HG02763 (cell line): ENCODE measurements around the gene TFEB.

ENCODE experiments used
- ATAC-seq: cut with Tn5 transposase; IDR thresholded peaks from one replicate; pipeline ENCODE4 v1.9.1; 2021; ENCODE audit warnings: mild to moderate bottlenecking, moderate library complexity; ENCODE audit not compliant: unreplicated experiment

The TFEB gene

DNA sequence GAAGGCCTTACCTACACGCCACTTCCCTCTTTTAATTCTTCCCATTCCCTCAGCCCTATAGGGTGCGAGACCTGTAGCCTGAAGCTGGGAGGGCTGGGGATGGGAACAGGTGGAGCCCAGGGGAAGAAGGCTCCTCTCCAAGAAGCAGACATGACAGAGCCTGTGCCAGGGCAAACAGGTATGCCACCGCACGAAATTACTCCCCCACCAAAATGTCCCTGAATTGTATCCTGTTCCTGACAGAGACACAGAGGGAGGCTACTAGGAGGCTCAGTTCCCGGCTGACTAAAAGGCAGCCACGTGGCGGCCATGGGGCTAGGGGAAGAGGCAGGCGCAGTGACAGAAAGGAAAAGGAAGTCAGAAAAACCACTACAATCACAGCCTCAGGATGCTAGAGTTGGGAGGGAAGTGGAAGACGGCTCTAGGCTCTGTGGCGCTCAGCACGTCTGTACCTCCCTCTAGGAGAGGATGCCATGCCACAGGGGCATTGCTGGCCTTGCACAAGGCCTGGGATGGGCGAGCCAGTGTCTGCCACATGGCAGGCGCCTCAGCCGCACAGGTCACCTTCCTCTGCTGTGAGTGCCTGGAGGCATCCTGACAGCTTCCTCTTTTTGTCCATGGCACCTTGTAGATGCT is 27.7 kb downstream of the TFEB start:
- ATAC-seq: no peak

DNA sequence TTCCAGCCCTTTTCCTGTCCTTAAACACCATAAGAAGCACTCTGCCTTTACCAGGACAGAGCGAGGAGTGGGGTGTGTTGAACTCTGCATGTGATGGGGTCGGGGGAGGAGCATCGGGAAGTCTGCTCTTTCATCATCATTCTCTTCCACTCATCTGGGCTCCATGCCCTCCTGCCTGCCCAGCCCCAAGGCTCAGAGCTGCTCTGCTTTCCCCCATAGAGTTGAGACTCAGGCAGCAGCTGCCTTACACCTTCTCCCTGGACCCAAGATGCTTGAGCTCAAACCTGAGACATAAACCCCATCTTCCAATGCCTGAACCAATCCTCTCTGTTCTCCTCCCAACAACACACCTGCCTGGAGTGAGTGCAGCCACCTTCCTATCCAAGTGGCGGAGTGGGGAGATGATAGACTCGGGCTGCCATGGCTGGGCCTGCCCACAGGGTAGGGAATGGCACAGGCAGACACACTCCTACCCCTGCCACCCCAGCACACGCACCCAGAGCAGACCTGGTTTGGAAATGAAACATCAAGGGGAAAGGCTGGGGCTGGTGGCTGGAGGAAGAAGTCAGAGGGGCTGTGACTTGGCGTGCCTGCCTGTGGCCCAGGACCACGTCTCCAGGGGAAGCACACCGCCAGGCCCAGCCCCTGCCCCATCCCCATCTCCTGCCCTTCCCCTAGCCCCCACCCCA is 28.4 kb downstream of the TFEB start:
- ATAC-seq: no peak

DNA sequence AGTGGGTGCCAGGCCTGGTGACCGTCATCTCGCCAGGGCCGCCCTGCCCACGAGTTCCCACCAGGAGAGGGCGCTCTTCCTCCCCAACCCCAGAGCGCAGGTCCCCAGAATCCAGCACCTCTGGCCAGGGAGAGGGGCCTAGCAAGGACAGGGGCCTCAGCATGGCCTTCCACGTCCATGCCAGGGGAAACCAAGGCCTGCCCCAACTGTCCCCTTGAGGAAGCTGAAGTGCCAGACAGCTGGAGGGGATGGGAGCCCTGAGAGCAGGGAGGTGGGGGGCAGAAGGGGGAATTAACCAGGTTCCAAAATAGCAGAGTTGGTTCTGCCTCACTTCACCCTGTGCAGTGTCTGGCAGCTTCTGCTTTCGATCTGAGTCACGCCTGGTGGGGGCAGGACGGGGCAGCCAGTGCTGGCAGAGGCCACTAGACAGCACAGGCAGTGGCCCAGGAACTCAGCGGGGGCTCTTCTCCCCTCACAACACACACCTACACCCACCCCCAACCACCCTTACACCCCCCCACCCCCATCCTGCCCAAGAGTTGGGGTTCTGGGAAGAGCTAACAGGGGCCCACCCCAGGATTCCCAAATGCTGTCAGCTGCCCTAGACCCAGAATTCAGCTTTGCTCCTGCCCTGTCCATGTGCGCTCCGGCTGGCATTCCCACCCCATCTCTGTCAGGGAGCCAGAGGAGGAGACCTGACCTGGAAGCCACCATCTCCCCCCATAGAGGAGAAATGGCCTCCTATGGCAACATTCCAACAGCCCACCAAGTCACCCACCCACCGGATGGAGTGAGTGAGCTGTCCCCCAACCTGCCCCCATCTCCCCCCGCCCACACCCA is 29.2 kb downstream of the TFEB start:
- ATAC-seq: peak; percentile 63

DNA sequence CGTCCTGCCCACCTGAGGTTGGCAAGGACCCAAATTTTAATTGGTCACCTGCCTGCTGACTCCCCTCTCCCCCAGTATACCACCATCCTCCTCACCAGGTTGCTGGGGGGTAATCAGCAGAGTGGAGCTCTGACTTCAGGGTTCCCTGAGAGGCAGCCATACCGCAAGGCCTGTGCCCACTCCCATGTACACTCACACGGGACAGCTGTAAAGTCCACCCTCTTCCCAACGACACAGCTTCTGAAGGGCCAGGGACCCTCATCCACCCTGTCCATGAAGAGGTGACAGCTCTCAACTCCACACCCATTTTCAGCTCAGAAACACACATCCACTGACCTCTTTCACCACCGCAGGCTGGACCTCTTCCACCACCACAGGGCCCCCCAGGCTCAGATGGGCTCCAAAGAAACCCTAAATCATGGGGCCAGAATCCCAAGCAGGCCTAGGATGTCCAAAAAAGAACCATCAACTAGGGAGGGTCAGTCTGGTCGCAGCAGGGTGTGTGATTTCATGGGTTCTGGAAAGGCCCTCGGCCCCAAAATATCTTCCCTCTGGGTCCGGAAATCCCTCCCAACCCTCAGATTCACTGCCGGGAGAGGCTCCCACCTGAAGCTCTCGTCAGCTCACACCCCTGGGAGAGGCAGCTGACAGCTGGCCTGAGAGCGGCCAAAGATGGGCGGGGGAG is 30.0 kb downstream of the TFEB start:
- no peak for ATAC-seq

DNA sequence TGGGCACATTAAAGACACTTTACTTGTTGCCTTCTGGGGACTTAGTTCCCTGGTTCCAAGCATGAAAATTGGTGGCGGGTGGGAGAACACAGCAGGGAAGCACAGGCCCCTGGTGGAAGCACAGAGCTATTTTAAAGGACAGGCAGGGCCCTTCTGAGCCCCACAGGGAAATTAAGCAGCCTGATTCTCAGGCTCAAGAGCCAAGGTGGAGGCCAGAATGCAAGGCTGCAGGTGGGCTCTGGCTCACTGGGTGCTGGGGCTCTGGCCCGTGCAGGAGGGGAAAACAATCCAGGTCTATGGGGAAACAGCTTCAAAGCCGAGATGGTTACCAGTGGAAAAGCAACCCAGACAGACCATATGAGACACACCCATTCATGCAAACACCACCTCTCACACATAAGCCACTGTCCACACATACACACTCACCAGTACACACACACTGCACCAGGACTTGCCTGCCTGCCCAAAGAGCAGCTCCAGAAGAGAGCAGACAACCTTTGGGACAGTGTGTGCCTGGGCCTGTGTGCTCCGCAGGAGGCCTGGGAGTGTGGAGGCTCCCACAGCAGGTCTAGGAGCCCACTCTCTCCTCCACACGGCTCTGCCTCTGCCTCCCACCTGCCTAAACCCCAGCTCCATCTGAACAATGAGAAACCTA is 30.6 kb downstream of the TFEB start:
- ATAC-seq: no peak

DNA sequence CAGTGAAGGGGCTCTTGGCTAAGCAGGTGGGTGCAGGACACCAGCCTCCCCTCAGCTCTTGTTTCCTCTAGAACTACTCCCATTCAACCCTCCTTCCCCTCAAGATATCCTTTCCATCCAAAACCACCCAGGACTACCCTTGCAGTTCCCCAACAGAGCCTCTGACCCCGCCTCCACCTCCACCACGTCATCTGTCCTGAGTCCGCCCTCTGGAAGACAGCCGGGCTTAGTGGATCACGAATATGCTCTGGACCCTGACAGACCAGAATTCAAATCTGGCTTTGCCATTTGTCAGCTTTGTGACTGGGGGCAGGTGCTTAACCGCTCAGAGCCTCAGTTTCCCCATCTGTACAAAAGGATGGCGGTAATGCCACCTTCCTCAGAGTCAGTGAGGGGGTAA is 31.4 kb downstream of the TFEB start:
- ATAC-seq: no peak

DNA sequence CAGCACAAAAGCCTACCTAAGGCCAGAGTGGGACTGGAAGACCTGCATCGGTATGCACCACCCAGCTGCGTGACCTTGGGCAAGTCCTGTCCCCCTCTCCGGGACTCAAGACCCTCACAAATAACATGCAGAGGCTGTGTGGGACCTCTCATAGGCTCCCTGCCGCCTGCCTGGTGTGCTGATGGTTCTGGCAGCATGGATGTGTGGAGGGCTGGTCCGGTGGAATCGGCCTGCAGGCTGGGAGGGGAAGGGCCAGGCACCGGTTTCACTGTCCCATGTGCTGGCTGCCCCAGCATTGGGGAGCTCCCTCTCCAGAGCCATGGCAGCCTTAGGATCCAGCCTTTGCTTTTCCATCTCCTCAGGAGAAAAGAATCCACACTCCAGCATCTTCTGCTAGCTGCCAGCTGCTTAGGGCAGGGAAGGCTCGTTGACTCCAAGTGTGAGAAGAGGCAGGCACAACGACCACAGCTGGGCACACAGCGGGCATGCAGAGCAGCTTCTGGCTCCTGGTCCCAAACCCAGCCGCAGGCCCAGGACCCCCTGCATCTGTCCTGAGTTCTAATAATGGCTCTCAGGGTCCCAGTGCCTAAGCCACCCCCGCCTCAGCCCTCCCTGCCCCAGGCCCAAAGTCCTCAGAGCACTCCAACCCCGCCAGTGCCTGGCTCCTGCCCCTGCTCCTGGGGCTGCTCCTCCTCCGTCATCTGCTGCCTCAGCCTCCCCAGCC is 32.5 kb downstream of the TFEB start:
- no peak for ATAC-seq

DNA sequence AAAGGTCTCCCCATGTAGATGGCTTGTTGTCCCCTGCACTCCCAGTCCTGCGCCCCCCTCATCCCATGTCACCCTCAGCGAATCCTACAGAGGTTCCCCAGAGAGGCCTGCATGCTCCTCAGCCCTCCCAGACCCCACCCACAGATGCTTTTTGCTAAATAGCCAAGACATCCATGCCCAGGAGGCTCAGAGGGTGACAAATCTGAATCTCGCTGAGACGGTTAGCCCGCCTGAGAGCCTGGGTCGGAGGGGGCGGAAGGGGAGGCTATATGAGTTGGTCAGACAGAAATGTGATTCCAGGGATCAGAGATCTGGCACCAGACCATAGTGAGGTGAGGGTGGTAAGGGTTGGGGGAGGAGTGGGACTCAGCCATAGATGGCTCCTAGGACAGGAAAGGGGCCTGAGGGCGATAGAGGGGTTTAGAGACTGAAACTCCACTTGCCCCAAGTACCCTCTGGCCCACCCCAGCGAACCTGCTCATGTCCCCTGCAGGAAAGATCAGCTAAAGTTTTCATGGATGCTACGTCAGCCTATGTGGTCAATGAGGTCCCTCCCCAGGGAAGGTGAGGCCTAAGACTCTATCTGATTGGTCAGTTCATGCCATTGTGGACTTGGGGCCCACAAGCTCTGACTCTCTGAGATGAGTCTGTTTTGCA is 33.2 kb downstream of the TFEB start:
- no peak for ATAC-seq

DNA sequence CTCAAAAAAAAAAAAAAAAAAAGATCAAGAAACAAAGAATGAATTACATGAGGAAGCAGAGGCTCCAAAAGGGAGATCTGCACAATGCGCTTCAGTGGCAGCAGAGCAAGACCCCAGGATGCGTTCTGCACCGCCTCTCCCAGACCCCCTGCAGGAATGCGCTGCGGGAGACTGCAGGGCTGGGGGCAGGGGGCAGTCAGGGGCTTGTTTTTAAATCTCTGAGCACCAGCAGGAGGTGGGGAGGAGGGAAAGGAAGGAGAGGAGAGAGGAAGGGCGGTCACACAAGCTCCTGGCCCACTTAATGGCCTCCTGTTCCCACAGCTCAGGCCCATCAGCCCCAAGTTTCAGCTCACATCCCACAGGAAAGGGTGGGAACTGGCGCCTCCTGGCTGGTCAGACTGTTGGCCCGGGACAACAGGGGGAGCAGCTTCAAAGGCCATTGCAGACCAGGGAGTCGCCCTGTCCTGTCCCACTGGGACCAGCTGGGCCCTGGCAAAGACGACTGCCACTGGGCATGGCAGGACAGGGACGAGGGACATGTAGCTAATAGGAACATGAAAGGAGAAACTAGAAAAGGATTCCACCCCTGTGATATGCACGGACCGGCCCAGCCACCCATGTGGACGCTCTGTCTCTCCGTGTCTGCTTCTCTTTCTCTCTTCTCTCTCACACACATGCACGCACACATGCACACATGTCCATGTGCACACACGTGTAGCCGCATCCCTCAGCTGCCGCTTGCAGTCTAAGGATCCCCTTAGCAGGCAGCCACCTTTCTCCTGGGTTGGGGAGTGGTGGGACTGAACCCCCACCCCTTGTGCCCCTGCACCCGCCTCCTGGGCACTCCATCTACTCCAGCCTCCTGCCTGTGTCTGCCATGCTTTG is 34.7 kb downstream of the TFEB start:
- no peak for ATAC-seq

DNA sequence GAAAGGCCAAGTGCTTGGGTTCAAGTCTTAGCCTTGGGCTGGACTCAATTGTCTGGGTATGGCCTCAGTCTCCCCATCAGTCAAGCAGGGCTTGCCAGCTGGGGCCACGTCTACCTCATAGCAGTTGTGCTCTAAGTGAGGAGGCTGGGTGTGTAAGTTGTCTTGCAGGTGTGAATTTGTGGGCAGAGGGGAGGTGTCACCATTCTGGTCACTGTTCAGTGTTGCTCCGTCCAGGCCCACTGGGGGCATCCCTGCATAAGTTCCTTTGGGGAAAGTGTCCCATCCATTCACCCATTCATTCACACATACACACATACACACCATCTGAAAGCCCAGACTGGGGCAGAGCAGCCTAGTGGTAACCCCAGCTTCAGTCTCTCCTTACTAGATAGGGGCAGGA is 36.3 kb downstream of the TFEB start:
- no peak for ATAC-seq

DNA sequence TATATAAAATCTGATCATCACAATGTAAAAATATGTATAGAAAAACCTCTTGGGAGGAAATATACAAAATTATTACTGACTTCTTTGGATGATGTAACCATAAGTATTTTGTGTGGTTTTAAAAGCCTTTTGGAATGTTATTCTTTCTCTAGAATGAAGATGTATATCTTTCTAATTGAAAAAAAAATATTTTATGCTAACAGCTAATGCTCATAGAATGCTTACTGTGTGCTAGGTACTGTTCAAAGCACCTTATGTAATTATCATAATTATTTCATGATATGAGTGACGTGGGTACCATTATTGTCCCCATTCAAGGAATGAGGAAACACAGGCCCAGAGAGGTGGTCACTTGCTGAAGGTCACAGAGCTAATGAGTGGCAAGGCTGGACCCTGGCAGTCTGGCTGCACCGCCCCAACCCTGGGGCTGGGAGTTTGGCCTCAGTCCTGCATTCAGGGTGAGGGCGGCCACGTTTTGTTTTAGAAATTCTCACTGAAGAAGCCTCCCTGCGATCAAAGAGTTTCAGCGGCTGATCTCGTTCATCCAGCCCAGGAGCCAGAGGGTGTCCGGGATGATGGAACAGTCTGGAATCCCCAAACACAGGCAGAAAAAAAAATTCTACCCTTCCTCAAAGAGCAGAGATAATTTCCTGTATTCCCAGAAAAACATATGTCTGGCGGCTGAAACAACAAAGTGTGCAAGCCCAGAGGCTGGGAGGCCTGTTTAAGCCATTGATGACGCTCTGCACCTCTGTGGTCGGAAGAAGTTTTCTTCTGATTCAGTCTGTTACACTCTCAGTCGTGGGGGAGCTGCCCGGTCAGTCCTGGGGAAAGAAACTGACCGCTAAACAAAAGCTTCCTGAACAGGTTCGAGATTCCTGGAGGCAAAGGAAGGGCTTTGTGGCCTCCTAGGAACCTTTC is 37.3 kb downstream of the TFEB start:
- ATAC-seq: no peak

DNA sequence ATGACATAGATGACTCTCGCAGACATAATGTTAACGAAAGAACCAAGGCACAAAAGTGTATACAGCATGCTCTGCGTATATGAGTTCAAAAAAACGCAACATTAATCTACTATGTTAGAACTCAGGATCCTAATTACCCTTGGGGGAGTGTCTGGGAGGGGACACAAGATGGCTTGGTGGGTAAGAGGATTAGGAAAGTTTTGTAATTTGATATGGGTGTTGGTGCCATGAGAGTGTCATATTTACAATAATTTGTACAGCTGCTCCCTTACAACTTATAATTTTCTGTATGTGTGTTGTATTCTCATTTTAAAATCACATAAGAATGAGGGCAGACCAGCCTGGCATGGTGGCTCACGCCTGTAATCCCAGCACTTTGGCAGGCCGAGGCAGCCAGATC is 38.6 kb downstream of the TFEB start:
- ATAC-seq: no peak

DNA sequence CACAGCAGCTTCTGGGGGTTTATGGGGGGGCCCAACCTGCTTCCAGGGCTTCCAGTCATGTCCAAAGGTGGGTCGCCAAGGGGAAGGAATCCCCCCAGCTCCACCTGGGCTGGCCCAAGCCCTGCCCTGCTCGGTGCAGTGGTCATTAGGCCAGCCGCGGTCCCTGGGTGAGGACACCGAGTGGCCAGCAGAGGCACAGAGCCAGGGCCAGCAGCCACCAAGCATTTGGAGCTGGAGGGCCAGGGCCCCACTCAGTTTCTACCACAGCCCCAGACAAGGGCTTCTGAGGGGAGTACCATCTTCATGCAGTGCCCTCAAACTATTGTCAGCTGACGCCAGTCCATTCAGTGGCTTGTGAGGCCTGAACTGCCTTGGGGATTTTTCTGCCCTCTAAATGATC is 39.6 kb downstream of the TFEB start:
- no peak for ATAC-seq

DNA sequence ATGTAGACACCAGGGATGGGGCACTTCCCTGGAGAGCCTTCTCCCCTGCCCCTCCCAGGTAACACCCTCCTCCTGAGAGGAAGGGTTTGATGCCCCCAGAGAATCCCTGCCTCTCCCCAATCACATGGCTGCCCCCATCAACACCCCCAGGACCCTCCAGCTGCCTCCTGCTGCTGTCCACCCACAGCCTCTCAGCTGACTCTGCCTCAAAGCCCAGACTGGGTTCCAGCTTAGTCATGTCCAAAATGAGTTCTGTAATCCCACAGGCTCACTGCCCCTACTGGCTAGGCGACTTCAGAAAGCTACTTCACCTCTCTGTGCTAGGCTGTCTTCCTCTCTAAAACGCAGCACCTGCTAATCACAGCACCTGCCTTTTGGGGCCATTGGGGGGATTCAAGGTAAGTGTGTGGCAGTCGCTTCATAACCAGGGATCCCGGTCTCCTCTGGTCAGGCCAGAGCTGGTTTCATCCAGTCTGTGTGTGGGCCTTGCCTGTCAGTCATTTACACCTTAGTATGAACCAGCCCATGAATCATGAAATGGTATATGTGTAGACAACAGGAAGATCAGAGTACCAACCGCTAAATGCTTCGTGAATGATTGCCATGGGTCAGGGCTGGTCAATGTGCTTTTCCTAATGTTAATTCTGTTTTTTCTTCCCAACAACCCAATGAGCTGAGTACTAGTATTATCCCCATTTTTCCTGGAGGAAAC is 40.4 kb downstream of the TFEB start:
- ATAC-seq: no peak

DNA sequence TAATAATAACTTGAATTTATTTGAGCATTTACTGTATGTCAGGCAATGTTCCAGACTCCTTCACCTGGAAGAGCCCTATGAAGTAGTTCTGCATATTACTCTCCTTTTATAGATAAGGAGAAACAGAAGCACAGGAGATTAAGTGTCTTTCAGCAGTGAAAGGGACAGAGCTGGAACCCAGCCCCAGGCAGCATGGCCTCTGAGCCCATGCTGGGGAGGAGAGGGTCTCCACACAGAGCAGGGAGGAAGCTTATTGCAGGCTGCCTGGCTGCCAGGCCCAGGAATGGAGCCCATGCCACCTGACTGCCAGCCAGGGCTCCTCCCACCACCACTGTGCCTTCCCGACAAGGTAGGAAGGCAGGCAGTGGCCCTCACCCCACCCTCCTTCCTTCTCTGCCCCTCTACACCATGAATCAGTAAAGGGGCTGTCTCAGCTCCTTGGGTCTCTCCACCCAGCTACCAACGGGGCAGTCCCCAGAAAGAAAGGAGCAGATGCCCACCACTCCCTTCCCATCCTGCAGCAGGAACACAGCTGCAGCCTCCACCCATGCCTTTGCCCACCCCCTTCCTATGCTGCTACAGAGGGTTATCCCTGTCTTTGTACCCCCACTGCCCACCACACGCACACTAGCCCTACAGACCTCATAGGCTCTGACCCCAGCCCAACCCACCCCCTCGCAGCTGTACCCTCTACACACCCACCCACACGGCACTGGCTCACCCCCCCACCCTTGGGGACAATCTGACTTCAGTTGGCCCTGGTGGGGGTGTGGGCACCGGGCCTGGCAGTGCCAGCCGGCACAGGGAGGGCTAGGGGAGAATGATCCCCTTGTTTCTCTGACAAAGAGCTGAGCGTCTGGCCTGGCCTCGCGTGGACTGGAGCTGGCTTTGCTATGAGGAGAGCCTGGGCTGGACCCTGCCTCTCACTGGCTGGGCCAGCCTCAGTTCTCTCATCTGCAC is 41.8 kb downstream of the TFEB start:
- no peak for ATAC-seq

DNA sequence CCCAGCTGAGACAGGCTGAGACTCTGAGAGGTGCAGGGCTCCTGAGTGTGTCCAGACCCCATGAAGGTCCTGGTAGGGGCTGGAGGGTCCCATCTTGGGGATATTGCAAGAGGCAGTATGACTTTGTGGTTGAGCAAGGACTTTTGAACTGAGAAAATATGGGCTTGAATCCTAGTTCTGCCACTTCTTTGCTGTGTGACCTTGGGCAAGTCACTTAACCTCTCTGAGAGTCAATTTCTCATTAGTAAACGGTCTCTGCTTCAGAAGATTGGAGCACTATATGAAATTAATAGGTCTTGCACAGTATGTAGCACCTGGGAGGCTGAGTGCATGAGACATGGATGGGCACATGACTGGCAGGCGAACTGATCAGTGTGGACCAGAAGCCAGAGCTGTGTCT is 42.7 kb downstream of the TFEB start:
- ATAC-seq: no peak
